AG09319 (cell line): ENCODE results near the gene ELAPOR1.

Experiments
- DNase-seq: peaks from one replicate; pipeline ENCODE4 v3.0.0-alpha.2; 2010; ENCODE audit warnings: low read depth; ENCODE audit errors: extremely low read depth
- TF ChIP-seq, protein P1 (sequence below): IDR thresholded peaks from 2 replicates; pipeline ENCODE4 v1.5.1; 2011; ENCODE audit warnings: low read depth, mild to moderate bottlenecking, inconsistent platforms, low read length, moderate library complexity

ELAPOR1 gene

DNA sequence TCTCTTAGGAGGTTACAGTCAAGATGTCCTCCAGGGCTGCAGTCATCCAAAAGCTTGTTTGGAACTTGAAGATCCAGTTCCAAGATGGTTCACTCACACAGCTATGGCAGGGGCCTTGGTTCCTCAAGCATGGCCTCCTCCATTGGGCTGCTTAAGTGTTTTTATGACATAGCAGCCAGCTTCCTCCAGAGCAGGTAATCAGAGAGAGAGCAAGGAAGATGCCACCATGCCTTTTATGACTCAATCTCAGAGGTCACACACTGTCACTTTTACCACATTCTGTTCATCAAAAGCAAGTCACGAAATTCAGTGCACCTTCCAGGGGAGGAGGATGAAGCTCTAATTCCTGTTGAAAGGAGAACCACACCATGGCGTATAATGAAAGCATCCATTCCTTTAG is 17.1 kb downstream of the ELAPOR1 start:
- TF ChIP-seq, protein P1, sequence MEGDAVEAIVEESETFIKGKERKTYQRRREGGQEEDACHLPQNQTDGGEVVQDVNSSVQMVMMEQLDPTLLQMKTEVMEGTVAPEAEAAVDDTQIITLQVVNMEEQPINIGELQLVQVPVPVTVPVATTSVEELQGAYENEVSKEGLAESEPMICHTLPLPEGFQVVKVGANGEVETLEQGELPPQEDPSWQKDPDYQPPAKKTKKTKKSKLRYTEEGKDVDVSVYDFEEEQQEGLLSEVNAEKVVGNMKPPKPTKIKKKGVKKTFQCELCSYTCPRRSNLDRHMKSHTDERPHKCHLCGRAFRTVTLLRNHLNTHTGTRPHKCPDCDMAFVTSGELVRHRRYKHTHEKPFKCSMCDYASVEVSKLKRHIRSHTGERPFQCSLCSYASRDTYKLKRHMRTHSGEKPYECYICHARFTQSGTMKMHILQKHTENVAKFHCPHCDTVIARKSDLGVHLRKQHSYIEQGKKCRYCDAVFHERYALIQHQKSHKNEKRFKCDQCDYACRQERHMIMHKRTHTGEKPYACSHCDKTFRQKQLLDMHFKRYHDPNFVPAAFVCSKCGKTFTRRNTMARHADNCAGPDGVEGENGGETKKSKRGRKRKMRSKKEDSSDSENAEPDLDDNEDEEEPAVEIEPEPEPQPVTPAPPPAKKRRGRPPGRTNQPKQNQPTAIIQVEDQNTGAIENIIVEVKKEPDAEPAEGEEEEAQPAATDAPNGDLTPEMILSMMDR: no peak
- no peak for DNase-seq

GRCh38 chr1:109131800-109132199 is 17.9 kb downstream of the ELAPOR1 start:
- TF ChIP-seq, protein P1: no peak
- DNase-seq: no peak

DNA sequence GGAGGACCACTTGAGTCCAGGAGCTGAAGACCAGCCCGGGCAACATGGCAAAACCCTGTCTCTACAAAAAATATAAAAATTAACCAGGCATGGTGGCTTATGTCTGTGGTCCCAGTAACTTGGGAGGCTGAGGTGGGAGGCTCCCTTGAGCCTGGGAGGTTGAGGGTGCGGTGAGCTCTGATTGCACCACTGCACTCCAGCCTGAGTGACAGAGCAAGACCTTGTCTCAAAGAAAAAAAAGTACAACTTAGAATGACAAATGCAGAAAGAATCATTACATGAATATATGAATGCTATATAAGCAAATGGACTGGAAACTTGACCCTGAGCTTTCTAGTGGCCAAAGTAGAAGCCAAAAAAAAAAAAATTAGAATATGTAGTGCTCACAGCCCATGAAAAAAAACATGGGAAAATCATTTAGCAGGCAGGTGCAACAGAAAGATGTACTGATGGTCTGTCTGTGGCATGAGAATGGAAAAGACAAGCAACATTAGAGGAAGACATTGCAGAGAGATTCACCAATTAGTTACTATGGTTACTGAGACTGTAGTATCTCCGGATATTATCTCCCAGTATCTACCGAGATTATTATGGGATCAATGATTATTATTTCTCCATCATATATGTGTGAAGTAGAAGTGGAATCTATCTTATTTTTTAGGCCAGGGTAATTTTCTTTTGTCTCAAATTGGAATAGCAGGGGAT is 19.2 kb downstream of the ELAPOR1 start:
- TF ChIP-seq, protein P1: no peak
- DNase-seq: no peak

DNA sequence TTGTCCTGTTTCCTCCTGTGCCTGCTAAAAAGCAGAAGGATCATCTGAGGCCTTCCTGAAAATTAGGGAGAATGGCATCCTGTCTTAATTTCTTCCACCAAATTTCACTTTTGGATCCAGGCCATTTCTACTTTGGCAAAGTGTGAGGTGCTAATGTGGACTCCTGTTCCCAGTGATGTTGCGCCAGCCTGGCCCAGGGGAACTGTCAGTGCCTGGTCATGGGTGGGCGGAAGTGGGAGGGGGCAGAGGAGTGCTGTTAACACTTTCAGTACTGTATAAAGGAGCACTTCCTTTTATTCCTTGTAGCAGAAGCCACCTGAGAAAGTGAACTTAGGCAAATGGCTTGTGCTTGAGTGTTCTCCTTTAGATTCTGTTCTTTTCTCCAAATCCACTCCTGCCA is 19.9 kb downstream of the ELAPOR1 start:
- DNase-seq: no peak
- TF ChIP-seq, protein P1: no peak

- DNase-seq: no peak
- TF ChIP-seq, protein P1: no peak
Measured at GRCh38 chr1:109134423-109134822, 20.5 kb downstream of the ELAPOR1 start.

DNA sequence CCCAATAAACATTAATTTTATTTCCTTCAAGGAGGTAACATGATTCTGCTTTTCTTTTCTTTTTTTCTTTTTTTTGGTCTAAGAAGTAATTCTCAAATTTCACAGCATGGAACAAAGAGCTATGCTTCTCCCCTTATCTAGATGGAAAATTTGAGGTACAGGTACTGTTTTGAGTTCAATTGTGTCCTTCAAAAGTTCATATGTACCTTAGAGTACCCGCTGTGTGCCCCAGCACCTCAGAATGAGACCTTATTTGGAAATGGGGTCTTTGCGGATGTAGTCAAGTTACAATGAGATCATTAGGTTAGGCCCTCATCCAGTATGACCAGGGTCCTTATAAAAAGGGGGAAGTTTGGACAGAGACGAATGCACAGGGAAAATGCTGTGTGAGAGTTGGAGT is 22.0 kb downstream of the ELAPOR1 start:
- TF ChIP-seq, protein P1: no peak
- DNase-seq: no peak

GRCh38 chr1:109136766-109137165 is 22.9 kb downstream of the ELAPOR1 start:
- TF ChIP-seq, protein P1: no peak
- no peak for DNase-seq
